ENCODE data around the gene RAB38. TPM values are rescaled to one million over a fixed set of nuclear protein-coding genes. Genes with fewer than 3 reads are reported as not detected.
A peak's percentile ranks its signal among the peaks of the same experiment; 100 is the strongest.

The RAB38 gene
- 0.46 TPM in 1 of 2 replicates, not detected in the other for total RNA-seq (2014; rRNA removed; shearing (Covaris generic); ENCODE audit: low replicate concordance)

DNA sequence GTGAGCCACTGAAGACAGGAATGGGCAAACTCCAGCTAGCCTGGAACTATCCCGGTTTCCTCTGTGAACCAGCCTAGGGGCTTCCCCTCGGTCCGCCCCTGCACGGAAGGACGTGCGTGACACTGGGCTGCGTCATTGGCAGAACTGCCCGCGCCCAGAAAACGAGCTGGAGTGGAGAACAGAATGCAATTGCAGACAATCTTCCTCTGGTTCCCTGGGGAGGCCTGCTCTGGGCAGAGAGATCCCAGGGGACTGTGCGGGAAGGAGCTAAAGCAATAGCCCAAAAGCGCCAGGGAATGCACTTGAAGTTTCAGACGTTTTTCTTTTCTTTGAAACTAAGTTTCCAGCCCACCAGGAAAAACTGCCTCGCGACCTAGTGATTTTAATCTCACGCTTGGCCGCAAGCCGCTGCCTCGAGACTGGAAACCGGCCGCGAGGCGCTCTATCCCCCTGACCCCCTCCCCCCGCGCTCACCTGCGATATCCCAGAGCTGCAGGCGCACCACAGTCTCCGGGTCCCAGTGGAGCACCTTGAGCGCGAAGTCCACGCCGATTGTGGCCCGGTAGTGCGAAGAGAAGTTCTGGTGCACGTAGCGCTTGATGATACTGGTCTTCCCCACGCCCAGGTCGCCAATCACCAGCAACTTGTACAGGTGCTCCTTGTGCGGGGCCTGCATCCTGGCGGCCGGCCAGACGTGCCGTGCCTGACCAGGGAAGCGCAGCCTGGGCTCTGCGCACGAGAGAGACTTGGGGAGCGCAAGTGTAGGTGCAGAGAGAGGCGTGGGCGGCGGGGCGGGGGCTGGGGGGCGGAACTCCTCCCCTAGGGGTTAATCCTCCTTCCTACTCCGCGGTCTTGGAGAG lies at the start of gene RAB38:
Gene RAB38 (minus strand): TSS at position 735 of the 860 bp plus-strand sequence. CDS start 59 bp downstream, at position 676.
- peak; percentile 79 for DNase-seq
- peak within 1 kb of the TSS; percentile 20 for H3K4me3 ChIP-seq
- H3K36me3 ChIP-seq = no peaks in the 10 kb centered on the region
- no peaks in the 10 kb centered on the region for H3K27me3 ChIP-seq
- H3K9me3 ChIP-seq = no peaks in the 10 kb centered on the region

DNA sequence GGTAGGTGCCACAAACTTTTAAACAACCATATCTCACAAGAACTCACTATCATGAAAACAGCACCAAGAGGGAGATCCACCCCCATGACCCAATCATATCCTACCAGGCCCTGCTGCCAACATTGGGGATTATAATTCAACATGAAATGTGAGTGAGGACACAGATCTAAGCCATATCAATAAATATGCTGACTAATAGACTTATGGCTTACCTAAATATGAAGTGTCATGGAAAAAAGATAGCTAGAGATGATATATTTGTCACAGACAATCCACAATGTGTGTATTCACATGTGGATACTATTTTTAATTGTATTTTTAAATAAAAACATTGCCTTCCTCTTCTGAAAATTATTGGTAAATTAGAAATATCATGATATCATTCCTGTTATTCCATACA lies 38.2 kb upstream of the RAB38 start:
- Histone ChIP-seq H3K4me3 (no peak overlapping the region), H3K27me3 (no peaks in the 10 kb centered on the region), H3K9me3 (no peaks in the 10 kb centered on the region), H3K36me3 (no peaks in the 10 kb centered on the region)
- no peak for DNase-seq

DNA sequence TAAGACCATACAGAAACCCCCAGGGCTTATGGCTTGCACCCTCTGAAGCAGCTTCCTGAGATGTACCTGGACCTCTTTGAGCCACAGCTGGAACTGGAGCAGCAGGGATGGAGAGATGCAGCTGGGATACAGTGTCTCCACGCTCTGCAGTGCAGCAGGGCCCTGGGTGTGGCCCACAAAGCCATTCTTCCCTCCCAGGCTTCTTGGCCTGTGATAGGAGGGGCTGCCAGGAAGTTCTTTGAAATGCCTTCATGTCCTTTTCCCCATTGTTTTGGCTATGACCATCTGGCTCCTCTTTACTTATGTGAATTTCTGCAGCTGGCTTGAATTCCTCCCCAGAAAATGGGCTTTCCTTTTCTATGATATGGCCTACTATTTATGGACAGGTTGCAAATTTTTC lies 37.1 kb upstream of the RAB38 start:
- no peak for DNase-seq
- Histone ChIP-seq H3K4me3 (no peak overlapping the region), H3K9me3 (no peaks in the 10 kb centered on the region), H3K27me3 (no peaks in the 10 kb centered on the region), H3K36me3 (no peaks in the 10 kb centered on the region)

DNA sequence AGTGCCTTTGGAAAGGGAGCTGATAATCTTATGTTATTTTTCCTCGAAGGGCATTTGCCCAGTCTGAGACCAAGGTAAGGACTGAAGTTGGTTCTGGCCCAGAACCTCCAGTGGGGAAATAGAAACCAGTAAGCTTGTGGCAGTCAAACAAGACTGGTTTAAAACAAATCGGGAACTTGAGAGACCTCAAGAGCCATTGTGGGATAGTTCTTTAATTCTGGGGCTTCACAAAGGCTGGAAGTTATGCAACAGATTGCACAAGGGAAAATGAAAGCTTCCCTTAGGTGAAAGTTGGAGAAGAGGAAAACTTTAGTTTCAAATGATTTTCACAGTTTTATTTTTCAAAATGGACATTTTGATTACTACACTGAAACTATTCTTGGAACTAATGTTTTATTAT lies 33.5 kb upstream of the RAB38 start:
- no peaks in the 10 kb centered on the region for H3K36me3 ChIP-seq
- no peaks in the 10 kb centered on the region for H3K27me3 ChIP-seq
- no peak overlapping the region for H3K4me3 ChIP-seq
- DNase-seq = no peak
- no peaks in the 10 kb centered on the region for H3K9me3 ChIP-seq

DNA sequence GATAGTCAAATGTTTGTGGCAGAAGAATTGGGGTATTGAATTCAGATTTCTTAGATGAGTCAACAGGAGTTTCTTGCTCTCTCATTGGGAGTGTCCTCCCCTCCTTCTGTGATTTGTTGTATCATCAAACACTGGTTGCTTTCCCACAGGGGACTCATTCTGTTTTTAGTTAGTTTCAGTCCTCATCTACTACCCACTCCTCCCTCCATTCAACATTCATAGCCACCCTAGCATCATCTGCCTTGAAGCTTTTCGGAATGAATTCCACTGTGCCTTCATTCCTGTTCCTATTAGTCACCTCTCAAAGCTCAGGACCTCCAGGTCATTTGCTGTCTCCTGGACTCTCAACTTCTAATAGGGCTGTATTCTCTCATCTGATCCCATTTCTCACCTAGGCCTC lies 31.5 kb upstream of the RAB38 start:
- Histone ChIP-seq H3K9me3 (no peaks in the 10 kb centered on the region), H3K4me3 (no peak overlapping the region), H3K36me3 (no peaks in the 10 kb centered on the region), H3K27me3 (no peaks in the 10 kb centered on the region)
- no peak for DNase-seq

DNA sequence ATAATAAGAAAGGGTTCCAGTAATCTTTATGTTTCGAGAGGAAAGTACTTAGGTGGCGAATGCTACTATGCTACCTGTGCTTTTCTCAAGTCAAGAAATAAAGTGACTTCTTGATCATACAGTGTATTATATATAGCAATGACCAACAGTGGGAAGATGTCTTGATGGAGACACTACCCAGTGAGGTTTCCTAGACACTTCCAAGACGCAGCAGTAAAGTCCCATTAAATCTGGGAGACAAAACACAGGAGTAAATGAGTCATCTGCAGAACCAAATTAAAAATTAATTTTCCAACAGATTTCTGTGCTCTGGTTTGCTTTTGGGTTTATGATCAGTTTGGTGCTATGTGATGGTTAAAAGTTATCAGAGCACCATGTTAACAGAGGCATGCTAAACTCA lies 29.1 kb upstream of the RAB38 start:
- no peak overlapping the region for H3K4me3 ChIP-seq
- H3K36me3 ChIP-seq = no peaks in the 10 kb centered on the region
- no peaks in the 10 kb centered on the region for H3K9me3 ChIP-seq
- H3K27me3 ChIP-seq = no peaks in the 10 kb centered on the region
- no peak for DNase-seq

DNA sequence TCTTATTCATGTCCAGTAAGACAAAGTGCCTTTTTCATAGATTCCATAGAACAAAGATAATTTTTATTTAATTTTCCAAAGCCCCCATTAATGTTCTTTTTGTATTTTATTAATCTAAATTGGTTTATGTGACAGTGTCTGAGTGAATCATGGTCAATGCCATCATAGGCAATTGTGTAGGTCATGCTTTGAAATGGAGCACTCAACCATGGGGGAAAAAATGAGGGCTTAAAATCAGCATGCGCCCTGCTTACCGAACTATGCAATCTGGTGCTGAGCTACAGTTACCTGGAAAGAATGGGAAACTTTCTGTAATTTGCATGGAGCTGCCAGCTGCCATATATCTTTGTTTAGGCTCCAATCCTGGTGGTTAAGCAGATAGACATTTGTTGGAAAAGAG lies 28.4 kb upstream of the RAB38 start:
- Histone ChIP-seq H3K36me3 (no peaks in the 10 kb centered on the region), H3K9me3 (no peaks in the 10 kb centered on the region), H3K4me3 (no peak overlapping the region), H3K27me3 (no peaks in the 10 kb centered on the region)
- DNase-seq = no peak

DNA sequence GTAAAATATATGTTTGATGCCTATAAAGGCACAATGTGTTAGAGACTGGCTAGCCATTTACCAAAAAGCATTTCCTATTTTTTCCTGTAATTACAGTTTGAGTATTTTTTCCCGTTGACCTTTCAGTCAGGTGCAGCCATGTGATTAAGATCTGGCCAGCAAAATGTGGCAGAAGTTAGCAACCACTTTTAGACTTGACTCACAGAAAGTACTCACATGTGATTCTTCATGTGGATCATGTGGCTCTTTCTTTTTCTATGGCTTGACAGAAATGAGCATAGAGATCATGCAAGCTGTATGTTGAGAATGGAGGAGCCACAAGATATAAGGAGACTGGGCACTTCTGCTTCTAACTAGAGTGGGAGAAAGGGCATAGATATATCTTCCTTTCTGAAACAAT lies 27.3 kb upstream of the RAB38 start:
- Histone ChIP-seq H3K9me3 (no peaks in the 10 kb centered on the region), H3K4me3 (no peak overlapping the region), H3K36me3 (no peaks in the 10 kb centered on the region), H3K27me3 (no peaks in the 10 kb centered on the region)
- no peak for DNase-seq

DNA sequence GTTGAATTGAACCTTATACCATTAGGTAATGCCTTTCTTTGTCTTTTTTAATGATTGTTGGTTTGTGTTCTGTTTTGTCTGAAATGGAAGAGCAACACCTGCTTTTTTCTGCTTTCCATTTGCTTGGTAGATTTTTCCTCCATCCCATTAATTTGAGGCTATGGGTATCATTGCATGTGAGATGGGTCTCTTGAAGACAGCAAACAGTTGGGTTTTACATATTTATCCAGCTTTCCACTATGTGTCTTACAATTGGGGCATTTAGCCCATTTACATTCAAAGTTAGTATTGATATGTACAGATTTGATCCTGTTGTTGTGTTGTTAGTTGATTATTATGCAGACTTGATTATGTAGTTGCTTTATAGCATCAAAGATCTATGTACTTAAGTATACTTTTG lies 21.1 kb upstream of the RAB38 start:
- Histone ChIP-seq H3K27me3 (no peaks in the 10 kb centered on the region), H3K9me3 (peaks cover 5% of the 10 kb centered on the region; the same call in 1 of the 2 replicates), H3K4me3 (no peak overlapping the region), H3K36me3 (no peaks in the 10 kb centered on the region)
- DNase-seq = no peak

DNA sequence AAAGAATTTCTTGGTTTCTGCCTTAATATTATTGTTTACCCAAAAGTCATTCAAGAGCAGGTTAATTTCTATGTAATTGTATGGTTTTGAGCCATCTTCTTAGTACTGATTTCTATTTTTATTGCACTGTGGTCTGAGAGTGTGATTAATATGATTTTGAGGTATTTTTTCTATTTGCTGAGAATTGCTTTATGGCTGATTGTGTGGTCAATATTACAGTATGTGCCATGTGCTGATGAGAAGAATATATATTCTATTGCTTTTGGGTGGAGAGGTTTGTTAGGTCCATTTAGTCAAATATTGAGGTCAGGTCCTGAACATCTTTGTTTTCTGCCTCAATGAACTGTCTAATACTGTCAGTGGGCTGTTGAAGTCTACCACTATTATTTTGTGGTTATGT lies 20.7 kb upstream of the RAB38 start:
- no peak for DNase-seq
- H3K9me3 ChIP-seq = peaks cover 5% of the 10 kb centered on the region; the same call in 1 of the 2 replicates
- no peaks in the 10 kb centered on the region for H3K27me3 ChIP-seq
- no peak overlapping the region for H3K4me3 ChIP-seq
- no peaks in the 10 kb centered on the region for H3K36me3 ChIP-seq

DNA sequence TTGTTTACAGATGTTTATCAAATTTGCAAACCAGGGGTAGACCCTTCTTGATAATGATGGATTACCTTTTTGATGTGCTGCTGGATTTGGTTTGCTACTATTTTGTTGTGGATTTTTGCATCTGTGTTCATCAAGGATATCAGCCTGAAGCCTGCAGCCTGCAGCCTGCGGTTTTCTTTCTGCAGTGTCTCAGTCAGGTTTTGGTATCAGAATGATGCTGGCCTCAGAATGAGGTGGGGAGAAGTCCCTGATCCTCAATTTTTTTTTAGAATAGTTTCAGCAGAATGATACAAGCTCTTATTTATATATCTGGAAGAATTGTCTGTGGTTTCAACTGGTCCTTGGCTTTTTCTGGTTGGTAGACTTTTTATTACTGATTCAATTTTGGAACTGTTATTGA lies 19.7 kb upstream of the RAB38 start:
- Histone ChIP-seq H3K9me3 (peaks cover 5% of the 10 kb centered on the region; the same call in 1 of the 2 replicates), H3K36me3 (no peaks in the 10 kb centered on the region), H3K27me3 (no peaks in the 10 kb centered on the region), H3K4me3 (no peak overlapping the region)
- DNase-seq = no peak

DNA sequence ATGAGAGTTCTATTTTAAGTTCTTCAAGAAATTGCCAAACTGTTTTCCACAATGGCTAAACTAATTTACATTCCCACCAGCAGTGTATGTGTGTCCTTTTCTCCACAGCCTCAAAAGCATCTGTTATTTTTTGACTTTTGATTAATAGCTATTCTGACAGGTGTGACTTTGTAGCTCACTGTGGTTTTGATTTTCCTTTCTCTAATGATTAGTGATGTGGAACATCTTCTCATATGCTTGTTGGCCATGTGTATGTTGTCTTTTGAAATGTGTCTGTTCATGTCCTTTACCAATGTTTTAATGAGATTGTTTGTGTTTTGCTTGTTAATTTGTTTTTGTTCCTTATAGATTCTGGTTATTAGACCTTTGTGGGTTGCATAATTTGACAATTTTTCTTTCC lies 18.0 kb upstream of the RAB38 start:
- Histone ChIP-seq H3K9me3 (peaks cover 5% of the 10 kb centered on the region; the same call in 1 of the 2 replicates), H3K4me3 (no peak overlapping the region), H3K36me3 (no peaks in the 10 kb centered on the region), H3K27me3 (no peaks in the 10 kb centered on the region)
- no peak for DNase-seq

DNA sequence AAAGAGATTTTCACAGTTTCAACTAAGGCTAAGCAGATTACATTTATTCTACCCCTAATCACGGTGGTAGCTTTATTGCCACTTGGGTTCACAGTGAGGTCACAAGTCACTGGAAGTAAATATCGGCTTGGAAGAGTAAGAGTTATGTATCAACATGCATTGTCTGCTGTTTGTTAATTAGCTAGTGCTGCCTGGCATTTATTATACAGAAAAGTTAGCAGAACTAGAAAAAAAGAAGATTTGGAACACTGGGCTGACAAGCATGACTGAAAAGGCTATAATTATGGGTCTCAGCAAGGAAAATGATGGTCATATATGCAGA lies 13.7 kb upstream of the RAB38 start:
- no peak for DNase-seq
- no peaks in the 10 kb centered on the region for H3K27me3 ChIP-seq
- no peak overlapping the region for H3K4me3 ChIP-seq
- no peaks in the 10 kb centered on the region for H3K36me3 ChIP-seq
- no peaks in the 10 kb centered on the region for H3K9me3 ChIP-seq

DNA sequence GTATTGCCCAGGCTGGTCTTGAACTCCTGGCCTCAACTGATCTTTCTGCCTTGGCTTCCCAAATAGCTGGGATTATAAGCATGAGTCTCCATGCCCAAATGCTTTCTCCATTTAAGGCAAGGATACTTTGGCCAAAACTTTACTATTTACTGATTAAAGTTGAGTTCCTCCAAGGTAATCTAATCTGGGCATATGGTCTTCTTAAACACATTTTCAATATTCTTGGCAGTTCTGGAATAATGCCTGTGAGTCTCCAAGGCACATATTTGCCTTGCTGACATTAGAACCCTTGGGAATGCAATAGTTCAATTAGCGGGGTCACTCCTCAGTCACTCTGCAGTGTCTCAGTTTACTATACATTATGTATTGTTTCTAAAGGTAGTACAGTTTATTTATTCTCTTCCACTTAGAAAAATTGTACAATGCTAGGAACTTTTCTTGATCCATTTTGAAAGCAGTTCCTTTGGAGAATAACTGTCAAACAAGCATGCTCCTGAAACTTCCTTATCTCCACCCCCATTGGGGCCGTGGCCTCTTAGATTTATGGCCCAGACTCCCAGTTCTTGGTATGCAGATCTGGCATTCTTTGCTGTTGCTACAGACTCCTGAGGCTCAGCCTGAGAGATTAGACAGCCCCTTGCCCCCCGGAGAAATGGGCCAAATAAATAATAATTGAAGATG lies 13.1 kb upstream of the RAB38 start:
- H3K36me3 ChIP-seq = no peaks in the 10 kb centered on the region
- H3K9me3 ChIP-seq = no peaks in the 10 kb centered on the region
- H3K4me3 ChIP-seq = no peak overlapping the region
- DNase-seq = no peak
- H3K27me3 ChIP-seq = no peaks in the 10 kb centered on the region

DNA sequence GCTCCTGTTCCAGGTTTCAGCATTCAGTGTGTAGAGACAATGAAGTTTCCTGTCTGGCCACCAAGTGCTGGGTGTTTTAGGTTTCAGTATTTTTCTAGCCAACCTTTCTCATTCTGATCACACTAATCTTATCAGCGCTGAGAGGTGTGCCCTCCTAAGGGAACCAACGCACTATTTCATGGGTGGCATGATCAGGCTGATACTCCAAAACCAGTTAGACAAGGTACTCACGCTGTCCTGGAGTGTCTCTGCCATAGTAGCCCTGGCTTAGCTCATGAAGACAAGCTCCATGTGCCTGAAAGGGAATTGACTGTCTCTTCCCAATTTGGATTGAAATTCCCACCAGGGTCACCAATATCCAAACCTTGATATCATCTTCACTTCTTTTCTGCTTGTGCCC lies 8.0 kb upstream of the RAB38 start:
- no peak for DNase-seq
- Histone ChIP-seq H3K4me3 (no peak overlapping the region), H3K27me3 (no peaks in the 10 kb centered on the region), H3K9me3 (no peaks in the 10 kb centered on the region), H3K36me3 (no peaks in the 10 kb centered on the region)

DNA sequence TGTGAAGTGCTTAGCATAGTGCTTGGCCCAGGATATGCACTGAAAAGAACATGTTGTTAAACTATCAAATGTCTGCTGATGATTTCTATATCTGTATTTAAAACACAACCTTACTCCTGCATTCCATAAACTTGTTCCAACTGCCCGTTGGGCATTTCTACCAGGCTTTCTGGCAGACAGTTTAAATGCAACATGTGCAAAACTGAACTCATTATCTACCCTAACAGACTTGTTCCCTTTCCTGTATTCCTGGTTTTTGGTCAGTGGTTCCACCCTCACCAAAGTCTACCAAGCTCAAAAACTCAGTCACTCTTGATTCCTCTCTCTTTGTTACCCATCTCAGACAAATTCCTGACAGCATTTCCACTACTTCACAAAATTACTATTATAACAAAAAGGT lies 6.5 kb upstream of the RAB38 start:
- DNase-seq = no peak
- Histone ChIP-seq H3K27me3 (no peaks in the 10 kb centered on the region), H3K4me3 (no peak overlapping the region), H3K36me3 (no peaks in the 10 kb centered on the region), H3K9me3 (no peaks in the 10 kb centered on the region)

DNA sequence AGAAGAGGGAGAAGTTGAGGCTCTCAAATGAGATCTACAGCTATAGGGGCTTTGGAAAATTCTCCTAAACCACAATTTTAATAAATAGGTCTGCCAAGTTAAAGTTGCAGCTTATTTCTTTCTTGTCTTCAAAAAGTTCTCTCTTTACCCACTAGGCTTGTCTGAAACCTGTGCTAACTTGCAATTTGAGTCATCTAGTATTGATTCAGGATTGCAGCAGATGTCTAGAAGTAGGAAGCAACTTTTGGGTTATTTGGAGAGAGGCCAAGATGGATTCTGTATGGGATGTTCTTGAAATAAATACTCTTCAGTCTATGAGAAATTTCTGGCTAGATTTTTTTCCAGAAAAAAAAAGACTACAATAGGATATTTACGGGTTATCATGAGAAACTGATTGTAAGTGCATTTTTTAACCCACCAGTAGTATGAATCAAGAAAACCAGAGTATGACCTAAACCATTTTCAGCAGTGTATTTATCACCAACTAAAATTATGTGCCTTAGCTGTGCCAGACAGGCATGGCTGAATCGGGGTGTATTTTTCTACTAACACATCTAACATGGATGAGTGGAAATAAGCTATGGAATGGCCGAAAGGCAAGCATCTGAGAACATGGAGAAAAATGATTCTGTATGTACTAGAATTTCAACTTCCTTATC lies 4.9 kb upstream of the RAB38 start:
- H3K9me3 ChIP-seq = no peaks in the 10 kb centered on the region
- no peak overlapping the region for H3K4me3 ChIP-seq
- H3K27me3 ChIP-seq = no peaks in the 10 kb centered on the region
- no peak for DNase-seq
- no peaks in the 10 kb centered on the region for H3K36me3 ChIP-seq

Measured in MG63 (cell line).